ENCODE results near the gene ARHGAP11A.

ARHGAP11A gene

DNA sequence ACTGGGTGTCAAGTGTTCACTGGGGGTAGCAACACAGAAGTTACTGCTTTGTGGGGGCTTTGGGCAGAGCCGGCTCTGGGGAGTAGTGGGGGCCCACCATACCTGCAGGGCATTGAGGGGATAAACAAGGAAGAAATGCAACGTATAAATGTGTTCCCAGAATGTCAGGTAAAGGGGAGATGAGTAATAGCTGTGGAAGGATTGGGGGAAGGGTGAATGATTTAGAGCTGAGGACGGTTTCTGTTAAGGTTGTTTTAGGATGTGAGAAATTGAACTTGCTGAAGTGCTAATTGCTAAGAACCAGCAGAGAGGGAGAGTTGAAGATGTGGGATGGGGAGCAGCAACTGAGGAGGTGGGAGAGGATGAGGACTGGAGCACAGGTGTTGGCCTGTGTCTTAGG is 36.9 kb downstream of the ARHGAP11A start:
- no peak for DNase-seq (ENCODE audit: low read depth, low spot score)

DNA sequence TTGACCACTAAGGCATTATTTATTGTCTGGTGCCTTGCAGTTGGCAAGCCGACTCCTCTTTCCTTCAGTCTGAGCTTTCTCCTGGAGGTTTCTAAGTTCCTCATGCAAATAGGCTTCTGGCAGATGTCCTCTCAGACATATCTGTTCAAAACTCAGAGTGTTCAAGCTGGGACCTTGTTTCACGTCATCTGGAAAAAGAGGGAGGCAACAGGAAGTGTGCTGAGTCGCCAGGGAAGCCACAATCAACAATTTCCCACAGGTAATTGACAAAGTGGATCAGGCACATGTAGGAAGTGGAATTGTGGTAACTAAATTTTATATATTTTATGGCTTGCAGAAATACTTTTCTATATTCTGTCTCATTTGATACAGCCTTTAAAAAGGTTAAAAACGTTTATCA is 40.8 kb downstream of the ARHGAP11A start:
- DNase-seq (ENCODE audit: low read depth, low spot score) = no peak

DNA sequence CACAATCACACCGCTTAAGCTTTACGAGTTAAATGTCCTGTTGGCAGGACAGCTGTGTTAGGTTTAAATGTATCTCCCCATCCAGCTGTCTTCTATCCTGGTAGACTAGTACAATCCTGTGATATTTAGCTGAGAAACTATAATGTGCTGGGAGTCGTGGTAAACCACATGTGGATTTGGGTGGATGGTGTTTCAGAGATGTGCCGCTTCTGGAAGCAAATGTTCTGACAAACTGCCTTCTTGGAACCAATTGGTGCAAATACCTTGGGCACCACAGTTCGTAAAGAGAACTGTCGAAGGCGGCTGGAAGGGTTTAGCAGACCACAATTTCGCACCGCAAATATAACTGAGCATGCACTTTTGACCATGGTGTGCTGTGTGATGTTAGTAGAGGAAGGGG is 41.2 kb downstream of the ARHGAP11A start:
- no peak for DNase-seq (ENCODE audit: low read depth, low spot score)

DNA sequence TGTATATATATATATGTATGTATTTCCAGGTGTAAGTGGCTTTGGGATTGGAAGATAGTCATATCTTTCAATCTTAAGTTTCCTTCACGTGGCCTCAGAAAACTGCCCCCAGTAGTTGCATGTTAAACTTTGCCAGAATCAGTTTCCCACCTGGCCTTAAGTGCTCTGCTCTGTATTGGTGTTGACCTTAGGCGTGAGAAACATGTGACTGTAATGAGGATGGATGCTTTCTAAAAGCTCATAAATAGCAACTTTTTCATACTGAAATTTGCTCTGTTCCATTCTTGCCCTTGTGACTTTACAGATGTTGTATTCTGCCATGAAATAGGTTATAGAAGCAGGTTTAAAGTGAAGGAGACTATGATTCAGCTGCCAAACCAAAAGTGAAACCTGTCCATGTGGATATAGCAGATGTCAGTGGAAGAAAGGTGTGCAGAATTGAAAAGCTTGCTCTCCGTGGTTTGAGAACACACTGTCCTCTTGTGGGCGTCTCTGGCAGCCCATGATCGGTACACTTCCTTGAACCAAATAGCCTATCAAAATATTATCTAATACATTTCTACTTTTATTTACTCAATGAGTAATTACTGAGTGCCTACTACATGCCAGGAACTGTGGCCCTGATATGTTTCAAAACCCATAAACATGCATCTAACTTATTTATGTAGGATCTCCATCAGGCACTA is 42.0 kb downstream of the ARHGAP11A start:
- DNase-seq (ENCODE audit: low read depth, low spot score) = no peak

DNA sequence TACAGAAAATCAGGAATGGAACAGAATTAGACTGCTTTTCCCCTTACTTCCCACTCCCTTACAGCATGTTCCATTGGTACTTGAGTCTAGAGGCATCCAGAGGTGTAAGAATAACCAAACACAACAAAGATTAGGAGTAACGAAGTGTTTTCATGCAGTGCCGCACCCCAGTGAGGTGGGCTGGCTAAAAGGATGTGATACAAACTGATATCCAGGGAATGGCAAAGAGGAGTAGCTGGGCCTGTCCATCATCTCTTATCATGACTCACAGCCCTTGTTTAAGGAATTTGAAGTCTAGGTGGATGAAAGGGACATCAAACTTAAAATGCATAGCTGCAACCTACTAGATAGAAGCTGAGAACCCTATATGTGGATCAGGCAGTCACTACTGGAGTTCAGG is 42.6 kb downstream of the ARHGAP11A start:
- no peak for DNase-seq (ENCODE audit: low read depth, low spot score)

DNA sequence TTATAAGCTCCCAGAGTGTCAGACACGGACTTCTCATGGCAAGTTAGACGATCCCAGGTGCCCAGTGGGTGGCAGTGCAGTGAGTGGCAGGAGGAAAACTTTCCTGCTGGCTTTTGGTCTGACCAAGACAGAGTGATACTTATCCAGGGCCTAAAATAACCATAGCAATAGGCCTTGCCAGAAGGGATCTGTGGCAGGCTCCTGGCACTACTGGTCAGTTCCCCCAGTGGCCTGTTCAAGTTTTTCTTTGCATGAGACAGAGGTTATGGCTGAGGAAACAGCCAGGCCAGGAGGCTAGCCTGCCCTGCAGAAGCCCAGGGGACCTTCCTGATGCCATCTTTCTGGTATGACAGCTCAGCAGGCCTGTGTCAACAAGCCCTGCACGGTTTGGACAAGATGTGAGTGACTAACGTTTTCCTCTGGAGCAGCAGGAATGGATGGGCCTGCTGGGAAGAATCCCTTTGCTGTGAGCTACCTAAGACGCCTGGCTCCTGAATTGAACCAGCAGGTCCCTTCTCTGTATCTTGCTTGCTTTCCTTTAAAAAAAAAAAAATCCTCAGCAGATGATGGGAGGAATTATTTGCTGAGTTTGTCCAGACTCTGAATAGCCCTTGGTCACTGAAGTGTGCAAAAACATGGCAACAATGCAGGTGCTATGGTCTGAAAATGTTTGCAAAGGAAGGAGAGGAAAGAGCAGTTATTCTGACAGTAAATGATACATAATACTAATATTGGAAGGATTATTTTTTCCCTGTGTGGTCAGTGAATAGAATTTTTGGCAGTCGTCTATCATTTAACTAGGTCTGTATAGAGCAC is 44.2 kb downstream of the ARHGAP11A start:
- no peak for DNase-seq (ENCODE audit: low read depth, low spot score)

DNA sequence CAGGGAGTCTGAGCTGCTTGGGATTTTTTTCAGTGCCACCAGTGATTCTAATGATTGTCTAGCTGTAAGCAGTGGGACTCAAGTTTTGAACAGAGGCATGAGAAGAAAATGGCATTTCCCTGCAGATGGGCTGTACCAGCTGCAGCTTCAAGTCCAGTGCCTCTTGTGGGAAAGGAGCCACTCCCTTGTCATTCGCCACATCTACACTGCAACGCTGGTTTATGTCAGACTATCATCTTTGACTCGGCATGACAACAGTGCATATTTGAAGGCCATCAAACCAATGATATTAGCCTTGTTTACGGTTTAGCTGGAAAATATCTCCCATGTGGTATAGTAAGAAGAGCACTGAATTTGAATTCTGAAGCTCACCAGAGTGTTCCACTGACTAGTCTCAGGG is 48.4 kb downstream of the ARHGAP11A start:
- DNase-seq (ENCODE audit: low read depth, low spot score) = no peak

DNA sequence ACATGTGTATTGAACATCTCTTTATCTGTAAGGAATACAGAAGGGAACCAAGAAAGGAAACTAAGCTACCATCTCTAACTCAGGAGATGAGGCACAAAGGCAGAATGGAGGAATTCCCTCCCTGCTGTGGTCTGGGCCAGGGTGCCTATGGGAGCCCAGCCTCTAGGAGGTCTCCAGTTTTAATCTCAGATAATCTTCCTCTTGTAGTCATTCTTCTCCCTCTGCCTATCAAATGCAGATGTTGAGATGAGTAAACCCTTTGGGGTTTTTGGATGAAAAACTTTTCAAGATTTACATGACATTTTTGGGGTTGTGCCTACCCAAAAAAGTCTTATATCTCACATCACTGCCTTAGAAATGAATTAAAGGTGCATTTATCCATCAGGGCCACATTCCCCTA is 49.5 kb downstream of the ARHGAP11A start:
- DNase-seq (ENCODE audit: low read depth, low spot score) = no peak

DNA sequence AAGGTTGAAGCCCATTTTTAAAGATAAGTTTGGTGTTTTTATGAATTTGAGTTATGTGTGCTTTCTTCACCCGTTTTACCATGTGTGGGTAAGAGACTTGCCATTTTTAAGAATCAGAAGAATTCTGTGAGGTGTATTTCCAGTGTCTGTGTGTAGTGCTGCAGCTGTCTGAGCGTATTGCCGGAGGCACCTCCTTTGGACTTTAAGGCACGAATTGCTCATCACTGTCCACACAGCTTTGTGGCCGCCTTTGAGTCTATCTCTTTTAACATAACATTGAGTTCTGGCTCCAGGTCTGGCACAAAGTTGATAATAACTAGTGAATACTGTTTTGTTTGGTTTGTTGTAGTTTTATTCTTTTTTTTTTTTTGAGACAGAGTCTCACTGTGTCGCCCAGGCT is 52.0 kb downstream of the ARHGAP11A start:
- DNase-seq (ENCODE audit: low read depth, low spot score) = no peak

DNA sequence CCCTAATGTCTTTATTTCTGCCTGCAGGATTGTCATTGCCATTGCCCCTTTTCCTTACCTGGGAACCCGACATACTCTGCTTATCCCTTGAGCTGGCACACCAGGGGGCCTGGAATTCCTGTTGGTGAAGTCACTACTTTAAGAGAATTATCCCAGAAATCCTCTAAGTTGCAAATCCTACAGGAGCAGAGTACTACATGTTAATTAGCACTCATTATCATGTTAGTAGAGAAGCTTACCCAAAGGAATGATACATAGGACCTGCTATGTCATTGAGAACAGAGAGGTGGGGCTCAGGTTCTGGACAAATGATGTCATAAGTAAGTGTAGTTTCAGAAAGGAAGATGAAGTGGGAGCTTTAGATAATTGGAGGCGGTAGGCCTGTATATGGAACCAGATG is 53.6 kb downstream of the ARHGAP11A start:
- peak; percentile 36 for DNase-seq (ENCODE audit: low read depth, low spot score)

DNA sequence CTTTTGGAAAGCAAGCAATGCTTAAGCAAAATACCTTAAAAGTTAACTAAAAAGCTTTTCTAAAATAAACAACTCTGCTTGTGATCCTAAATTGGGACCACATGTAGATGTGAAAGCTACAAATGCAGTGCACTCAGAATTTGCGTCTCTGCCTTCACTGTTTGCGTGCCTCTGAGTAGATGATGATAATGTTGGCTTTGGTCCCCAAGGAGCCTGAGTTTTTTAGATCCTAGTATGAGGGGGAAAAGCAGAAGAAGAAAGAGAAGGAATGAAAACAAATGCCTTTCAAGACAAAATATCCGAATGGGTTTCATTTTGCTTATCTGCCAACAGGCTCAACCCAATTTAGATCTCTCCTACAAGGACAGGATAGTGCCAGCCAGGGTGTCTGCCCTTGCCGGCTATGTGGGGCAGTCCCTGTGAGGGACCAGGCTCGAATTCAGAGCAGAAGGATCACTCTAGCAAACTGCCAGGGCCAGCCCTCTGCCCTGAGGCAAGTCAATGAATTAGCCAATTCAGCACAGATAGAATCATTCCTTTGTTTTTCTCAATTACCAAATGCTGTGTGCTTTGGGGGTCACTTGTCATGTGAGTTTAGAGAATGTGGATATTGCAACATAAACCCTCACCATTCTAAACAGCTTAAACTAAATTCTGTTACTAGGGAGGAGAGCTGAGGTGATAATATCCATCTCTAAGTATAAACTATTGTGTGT is 54.8 kb downstream of the ARHGAP11A start:
- DNase-seq (ENCODE audit: low read depth, low spot score) = peak; percentile 78

DNA sequence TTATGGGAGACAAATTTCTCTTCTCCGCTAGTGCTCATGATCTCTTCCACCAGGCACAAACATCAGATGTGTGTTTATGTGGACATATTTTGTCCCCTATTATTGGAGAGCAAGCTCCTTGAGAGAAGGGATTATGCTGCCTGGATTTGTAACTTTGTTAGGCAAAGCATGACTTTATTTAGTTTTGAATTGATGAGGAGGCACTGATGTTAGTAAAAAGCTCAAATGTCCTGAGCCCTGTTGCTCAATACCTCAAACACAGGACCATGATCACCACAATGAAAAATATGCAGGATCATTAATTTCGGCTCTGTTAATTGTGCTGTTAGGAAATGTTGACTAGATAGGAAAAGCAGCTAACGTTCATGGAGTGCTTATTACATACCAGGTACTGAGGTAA is 55.3 kb downstream of the ARHGAP11A start:
- no peak for DNase-seq (ENCODE audit: low read depth, low spot score)

DNA sequence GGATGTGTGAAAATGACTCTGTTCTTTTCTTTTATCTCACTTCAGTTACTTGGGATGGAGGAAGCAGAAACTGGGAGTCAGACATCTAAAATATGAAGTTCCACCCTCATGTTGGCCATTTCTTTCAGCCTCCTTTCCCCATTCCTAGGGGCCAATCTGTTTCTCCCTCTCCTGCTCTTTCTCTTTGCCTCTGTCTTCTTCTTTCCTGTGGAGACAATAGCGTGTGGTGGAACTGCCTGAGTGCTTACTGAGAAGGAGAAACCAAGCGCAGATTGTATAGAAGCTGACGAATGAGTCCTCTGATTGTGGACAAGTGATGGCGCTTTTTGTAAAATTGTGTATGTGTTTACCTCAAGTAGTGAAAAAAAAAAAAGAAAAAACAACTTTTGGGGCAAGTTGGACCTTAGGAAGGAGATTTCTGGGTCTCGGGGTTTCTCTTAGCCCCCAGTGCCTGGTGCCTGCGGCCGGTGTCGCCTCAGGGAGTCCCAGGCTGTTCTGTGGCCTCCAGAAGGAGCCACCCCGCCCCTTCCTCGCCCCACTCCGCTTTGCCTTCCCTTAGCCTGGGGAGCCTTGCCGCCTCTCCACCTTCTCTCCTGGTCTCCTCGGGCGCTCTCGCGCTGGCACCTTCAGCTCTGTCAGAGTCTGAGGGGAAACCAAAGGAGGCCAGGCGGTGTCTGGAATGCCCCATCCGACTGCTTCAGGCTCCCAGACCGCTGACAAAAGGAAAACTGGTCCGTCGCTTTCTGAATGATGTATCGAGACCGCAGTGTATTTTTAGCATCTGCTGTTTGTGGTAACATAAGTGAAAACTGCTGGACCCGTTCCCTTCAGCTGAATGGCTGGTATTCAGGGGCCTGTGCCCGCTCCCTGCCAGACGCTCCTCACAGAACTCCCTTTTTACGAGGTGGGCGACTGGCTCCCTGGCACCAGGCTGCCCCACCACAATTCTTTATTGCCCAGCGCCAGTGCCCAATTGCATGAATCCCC is 56.3 kb downstream of the ARHGAP11A start:
- DNase-seq (ENCODE audit: low read depth, low spot score) = no peak

DNA sequence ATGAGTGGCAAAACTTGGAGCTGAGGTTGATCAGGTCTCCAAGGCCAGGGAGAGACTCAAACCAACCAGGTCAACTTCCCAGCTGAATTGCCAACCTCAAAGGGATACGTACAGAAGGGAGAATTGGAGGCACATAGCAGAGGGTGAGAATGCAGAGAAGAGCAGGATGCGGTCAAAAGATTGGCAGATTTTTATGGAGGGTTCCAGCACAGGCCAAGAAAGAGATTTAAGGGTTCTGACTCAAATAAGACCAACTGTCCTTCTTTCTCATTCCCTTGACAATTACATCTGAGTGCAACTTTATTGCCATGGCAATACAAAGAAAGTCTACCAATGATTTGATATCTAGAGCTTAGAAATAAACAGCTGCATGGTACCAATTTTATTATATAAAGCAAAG is 59.4 kb downstream of the ARHGAP11A start:
- no peak for DNase-seq (ENCODE audit: low read depth, low spot score)

DNA sequence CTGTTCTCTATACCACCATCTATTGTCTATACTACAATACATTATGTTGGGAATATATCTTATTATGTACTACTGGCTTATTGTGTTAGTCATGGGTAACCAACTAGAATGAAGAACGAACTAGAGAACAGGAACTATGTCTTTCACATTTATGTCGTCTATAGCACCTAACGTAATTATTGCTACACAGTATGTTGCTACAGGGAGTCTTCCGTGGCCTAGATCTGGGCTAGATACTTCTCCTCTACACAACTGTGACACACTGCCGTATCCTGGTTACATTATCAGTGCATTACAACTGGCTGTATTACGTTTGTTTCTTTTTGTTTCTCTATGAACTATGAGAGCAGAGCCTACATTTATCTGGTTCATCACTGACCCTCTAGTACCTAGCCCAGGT is 60.2 kb downstream of the ARHGAP11A start:
- DNase-seq (ENCODE audit: low read depth, low spot score) = no peak

DNA sequence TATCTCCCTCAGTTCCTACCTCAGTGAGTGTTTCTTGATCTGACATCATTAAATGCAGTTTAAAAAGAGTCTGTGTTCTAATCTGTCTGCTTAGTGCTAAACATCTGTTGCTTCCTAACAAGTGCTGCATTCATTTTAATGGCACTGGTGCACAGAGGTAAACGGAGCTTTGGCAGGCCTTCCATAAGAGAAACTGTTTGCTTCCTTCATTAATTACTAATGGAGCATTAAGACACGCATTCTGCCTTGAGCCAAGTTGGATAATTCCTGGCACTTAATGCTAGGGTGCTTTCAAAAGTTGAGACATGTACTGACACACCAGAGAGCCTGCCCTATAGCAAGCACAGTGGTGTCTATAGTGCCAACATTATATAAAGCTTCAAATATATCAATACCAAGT is 60.9 kb downstream of the ARHGAP11A start:
- no peak for DNase-seq (ENCODE audit: low read depth, low spot score)

DNA sequence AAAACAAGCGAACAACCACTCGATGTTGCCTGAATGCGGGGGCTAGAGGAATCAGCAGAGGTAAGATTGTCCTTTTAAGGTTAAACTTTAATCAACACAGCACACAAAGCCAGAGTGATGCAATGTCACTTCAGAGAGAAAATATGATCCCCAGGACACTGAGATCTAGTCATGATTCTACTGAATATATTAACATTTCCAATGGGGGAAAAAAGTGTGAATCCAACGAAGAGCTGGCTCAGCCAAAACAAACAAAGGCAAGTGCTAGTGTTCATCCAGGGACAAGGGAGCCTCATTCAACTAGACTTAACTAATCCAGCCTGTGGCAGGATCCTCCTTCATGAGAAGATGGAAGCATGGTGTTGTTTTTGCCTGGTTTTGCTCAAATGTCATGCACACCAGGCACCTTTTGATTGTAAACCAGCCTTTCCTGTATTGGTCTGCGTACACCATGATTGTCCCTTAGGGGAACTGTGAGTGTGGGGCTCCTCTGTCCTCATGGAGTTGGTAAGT is 62.0 kb downstream of the ARHGAP11A start:
- peak; percentile 64 for DNase-seq (ENCODE audit: low read depth, low spot score)

DNA sequence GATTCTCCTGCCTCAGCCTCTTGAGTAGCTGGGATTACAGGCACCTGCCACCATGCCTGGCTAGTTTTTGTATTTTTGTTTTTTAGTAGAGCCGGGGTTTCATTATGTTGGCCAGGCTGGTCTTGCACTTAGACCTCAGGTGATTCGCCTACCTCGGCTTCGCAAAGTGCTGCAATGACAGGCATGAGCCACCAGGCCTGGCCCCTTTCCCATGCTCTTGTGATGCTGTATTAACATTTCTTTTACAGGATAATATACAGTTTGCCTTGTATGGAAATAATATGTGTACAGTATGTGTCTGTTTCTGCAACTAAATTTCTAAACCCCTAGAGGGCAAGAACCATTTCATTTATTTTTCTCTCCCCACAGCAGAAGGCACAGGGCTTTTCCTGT is 64.0 kb downstream of the ARHGAP11A start:
- no peak for DNase-seq (ENCODE audit: low read depth, low spot score)

DNA sequence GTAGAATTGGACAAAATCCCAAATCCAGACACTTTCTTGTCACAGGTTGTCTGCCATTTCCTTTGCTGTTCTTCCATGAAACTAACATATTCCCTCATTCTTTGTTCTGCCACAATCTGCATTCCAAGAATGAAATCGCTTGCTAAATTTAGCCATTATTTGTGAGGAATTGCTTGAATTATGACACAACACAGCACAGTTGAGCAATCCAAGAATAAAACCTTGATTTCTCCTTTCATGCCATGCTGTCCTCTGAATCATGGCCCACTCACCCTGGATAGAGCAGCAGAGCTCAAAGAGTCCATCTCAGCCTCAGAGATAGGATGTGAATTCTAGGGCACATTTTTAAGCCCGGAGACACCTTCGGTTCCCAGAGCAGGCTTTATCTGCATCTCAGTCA is 67.3 kb downstream of the ARHGAP11A start:
- no peak for DNase-seq (ENCODE audit: low read depth, low spot score)

DNA sequence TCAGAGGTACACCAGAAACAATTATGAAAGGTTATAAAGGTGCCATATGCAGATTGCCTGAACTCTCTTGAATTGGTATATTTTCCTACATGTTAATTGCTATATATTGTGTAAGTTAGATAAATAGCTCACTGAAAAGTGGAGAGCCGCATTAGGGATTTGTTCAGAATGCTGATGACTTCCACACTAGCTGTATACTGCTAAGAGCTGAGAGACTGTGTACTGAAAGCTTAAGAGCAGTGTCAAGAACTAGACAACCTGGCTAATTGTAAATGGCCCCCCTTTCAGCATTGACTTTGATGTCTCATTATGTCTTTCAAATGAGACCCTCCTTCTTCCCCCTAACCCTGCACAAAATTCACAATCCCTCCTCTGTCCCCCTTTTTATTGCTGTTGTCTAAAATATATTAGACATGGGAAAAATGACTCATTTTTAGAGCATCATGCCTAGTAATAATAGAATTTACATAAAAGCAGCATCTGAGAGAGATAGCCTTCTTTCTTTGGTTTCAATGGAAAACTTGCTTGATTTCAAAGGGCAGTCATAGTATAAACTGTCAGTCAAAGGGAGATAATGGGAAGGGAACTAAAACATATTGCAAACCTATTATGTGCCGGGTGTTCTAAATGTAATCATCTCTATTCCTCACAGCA is 67.8 kb downstream of the ARHGAP11A start:
- no peak for DNase-seq (ENCODE audit: low read depth, low spot score)

Data from ELF-1 (cell line).